Activated naive CD8-positive, alpha-beta T cell treated with anti-CD3 and anti-CD28 coated beads, Interleukin-2, amount 50 U/mL, for 24 hours (primary cell): ENCODE results near the gene GNB1.

Experiments
- ATAC-seq: fragments of 150-1000 bp; cut with Tn5 transposase; one replicate; pipeline ENCODE4 v1.10.0; 2021
- DNase-seq: peaks from one replicate; pipeline ENCODE4 v3.0.0; 2021
- H3K27ac Mint-ChIP-seq: one replicate; pipeline ENCODE4 v1.8.0; 2021; ENCODE audit warnings: mild to moderate bottlenecking, mixed read lengths
- H3K27me3 Mint-ChIP-seq: one replicate; pipeline ENCODE4 v1.8.0; 2021; ENCODE audit warnings: mixed read lengths
- H3K36me3 Mint-ChIP-seq: one replicate; pipeline ENCODE4 v1.8.0; 2021; ENCODE audit warnings: low read depth, mixed read lengths
- H3K4me1 Mint-ChIP-seq: one replicate; pipeline ENCODE4 v1.8.0; 2021; ENCODE audit warnings: mixed read lengths
- H3K4me3 Mint-ChIP-seq: one replicate; pipeline ENCODE4 v1.8.0; 2021; ENCODE audit warnings: mild to moderate bottlenecking, moderate library complexity, mixed read lengths
- H3K9me3 Mint-ChIP-seq: one replicate; pipeline ENCODE4 v1.8.0; 2021; ENCODE audit warnings: mixed read lengths

The GNB1 gene

GRCh38 chr1:1918901-1919303 lies 28.0 kb upstream of the GNB1 start, which contains the start of gene TMEM52:
Gene TMEM52, minus strand, starts transcription at chr1:1919279. Its CDS starts 14 bp downstream, at chr1:1919265.
- Mint-ChIP-seq H3K4me3 (peak within 1 kb of the TSS; percentile 49), H3K27me3 (no peaks in the 10 kb centered on the region), H3K4me1 (peaks cover 2% of the 10 kb centered on the region), H3K9me3 (no peaks in the 10 kb centered on the region), H3K36me3 (no peaks in the 10 kb centered on the region), H3K27ac (no peak within 1 kb of the TSS)
- ATAC-seq: peak; percentile 5
- no peak for DNase-seq

- H3K27ac Mint-ChIP-seq: no peak overlapping the region
- peaks cover 2% of the 10 kb centered on the region for H3K4me1 Mint-ChIP-seq
- peak overlapping the region; percentile 49 for H3K4me3 Mint-ChIP-seq
- H3K27me3 Mint-ChIP-seq: no peaks in the 10 kb centered on the region
- no peaks in the 10 kb centered on the region for H3K9me3 Mint-ChIP-seq
- no peak for DNase-seq
- H3K36me3 Mint-ChIP-seq: no peaks in the 10 kb centered on the region
- ATAC-seq: no peak
These were observed 27.4 kb upstream of the GNB1 start for GRCh38 chr1:1917995-1918900.

GRCh38 chr1:1917304-1917976 lies 26.6 kb upstream of the GNB1 start:
- ATAC-seq (no peak), DNase-seq (no peak)
- H3K27ac Mint-ChIP-seq: no peak overlapping the region
- peaks cover 2% of the 10 kb centered on the region for H3K4me1 Mint-ChIP-seq
- no peaks in the 10 kb centered on the region for H3K36me3 Mint-ChIP-seq
- no peaks in the 10 kb centered on the region for H3K9me3 Mint-ChIP-seq
- H3K27me3 Mint-ChIP-seq: no peaks in the 10 kb centered on the region
- H3K4me3 Mint-ChIP-seq: no peak overlapping the region

GRCh38 chr1:1916851-1917251 lies 26.0 kb upstream of the GNB1 start:
- ATAC-seq (no peak), DNase-seq (no peak)
- Mint-ChIP-seq H3K27ac (no peak overlapping the region), H3K27me3 (no peaks in the 10 kb centered on the region), H3K4me1 (peaks cover 2% of the 10 kb centered on the region), H3K36me3 (no peaks in the 10 kb centered on the region), H3K9me3 (no peaks in the 10 kb centered on the region), H3K4me3 (no peak overlapping the region)

- H3K4me3 Mint-ChIP-seq: no peak overlapping the region
- no peaks in the 10 kb centered on the region for H3K36me3 Mint-ChIP-seq
- no peaks in the 10 kb centered on the region for H3K27me3 Mint-ChIP-seq
- H3K27ac Mint-ChIP-seq: no peak overlapping the region
- ATAC-seq (no peak), DNase-seq (no peak)
- no peaks in the 10 kb centered on the region for H3K9me3 Mint-ChIP-seq
- peaks cover 2% of the 10 kb centered on the region for H3K4me1 Mint-ChIP-seq
These were observed 25.3 kb upstream of the GNB1 start for GRCh38 chr1:1915911-1916840.

GRCh38 chr1:1914971-1915692 lies 24.2 kb upstream of the GNB1 start, which contains the start of gene CALML6:
Gene CALML6, plus strand, starts transcription at chr1:1915260. Its CDS starts 21 bp downstream, at chr1:1915281.
- no peak within 1 kb of the TSS for H3K27ac Mint-ChIP-seq
- H3K4me3 Mint-ChIP-seq: no peak within 1 kb of the TSS
- H3K9me3 Mint-ChIP-seq: no peaks in the 10 kb centered on the region
- H3K27me3 Mint-ChIP-seq: no peaks in the 10 kb centered on the region
- peaks cover 6% of the 10 kb centered on the region for H3K4me1 Mint-ChIP-seq
- no peak for DNase-seq
- no peaks in the 10 kb centered on the region for H3K36me3 Mint-ChIP-seq
- no peak for ATAC-seq

GRCh38 chr1:1914101-1914970 lies 23.4 kb upstream of the GNB1 start:
- Mint-ChIP-seq H3K27me3 (no peaks in the 10 kb centered on the region), H3K4me3 (no peak overlapping the region), H3K9me3 (no peaks in the 10 kb centered on the region), H3K36me3 (no peaks in the 10 kb centered on the region), H3K27ac (no peak overlapping the region), H3K4me1 (peaks cover 7% of the 10 kb centered on the region)
- no peak for DNase-seq
- no peak for ATAC-seq

- Mint-ChIP-seq H3K9me3 (no peaks in the 10 kb centered on the region), H3K4me3 (peak overlapping the region; percentile 24), H3K27ac (no peak overlapping the region), H3K4me1 (peaks cover 11% of the 10 kb centered on the region), H3K27me3 (no peaks in the 10 kb centered on the region), H3K36me3 (no peaks in the 10 kb centered on the region)
- ATAC-seq (no peak), DNase-seq (no peak)
These were observed 20.6 kb upstream of the GNB1 start for GRCh38 chr1:1911350-1912041.

- Mint-ChIP-seq H3K27me3 (no peaks in the 10 kb centered on the region), H3K9me3 (no peaks in the 10 kb centered on the region), H3K36me3 (no peaks in the 10 kb centered on the region), H3K4me3 (peak overlapping the region; percentile 78), H3K27ac (no peak overlapping the region), H3K4me1 (peaks cover 17% of the 10 kb centered on the region)
- no peak for DNase-seq
- no peak for ATAC-seq
These were observed 19.9 kb upstream of the GNB1 start for GRCh38 chr1:1910651-1911331.

- ATAC-seq (no peak), DNase-seq (no peak)
- H3K4me3 Mint-ChIP-seq: peak overlapping the region; percentile 78
- peak overlapping the region; percentile 65 for H3K27ac Mint-ChIP-seq
- H3K36me3 Mint-ChIP-seq: no peaks in the 10 kb centered on the region
- no peaks in the 10 kb centered on the region for H3K27me3 Mint-ChIP-seq
- H3K9me3 Mint-ChIP-seq: no peaks in the 10 kb centered on the region
- peaks cover 17% of the 10 kb centered on the region for H3K4me1 Mint-ChIP-seq
These were observed 19.2 kb upstream of the GNB1 start for GRCh38 chr1:1910033-1910465.

- H3K36me3 Mint-ChIP-seq: no peaks in the 10 kb centered on the region
- no peaks in the 10 kb centered on the region for H3K27me3 Mint-ChIP-seq
- H3K9me3 Mint-ChIP-seq: no peaks in the 10 kb centered on the region
- DNase-seq (no peak), ATAC-seq (no peak)
- peaks cover 17% of the 10 kb centered on the region for H3K4me1 Mint-ChIP-seq
- peak overlapping the region; percentile 63 for H3K4me3 Mint-ChIP-seq
- H3K27ac Mint-ChIP-seq: no peak overlapping the region
These were observed 17.6 kb upstream of the GNB1 start for GRCh38 chr1:1908506-1908791.

GRCh38 chr1:1907098-1907736 lies 16.3 kb upstream of the GNB1 start:
- H3K4me3 Mint-ChIP-seq: no peak overlapping the region
- ATAC-seq (no peak), DNase-seq (no peak)
- H3K9me3 Mint-ChIP-seq: no peaks in the 10 kb centered on the region
- peaks cover 17% of the 10 kb centered on the region for H3K4me1 Mint-ChIP-seq
- H3K36me3 Mint-ChIP-seq: no peaks in the 10 kb centered on the region
- H3K27ac Mint-ChIP-seq: no peak overlapping the region
- H3K27me3 Mint-ChIP-seq: no peaks in the 10 kb centered on the region
